Left ventricle myocardium inferior (tissue), 1 donor: ENCODE measurements around the gene UBE2B. TPM values are rescaled to one million over a fixed set of nuclear protein-coding genes. Genes with fewer than 3 reads are reported as not detected.

Experiments
- DNase-seq: peaks from one replicate; pipeline ENCODE4 v3.0.0-alpha.2; 2020
- H3K27ac ChIP-seq: fragments of 200-600 bp; replicated peaks from 2 replicates; pipeline ENCODE4 v1.8.0; 2021
- H3K27me3 ChIP-seq: fragments of 200-600 bp; 2 replicates; pipeline ENCODE4 v1.8.0; 2021; ENCODE audit warnings: low read depth
- H3K36me3 ChIP-seq: fragments of 200-600 bp; 2 replicates; pipeline ENCODE4 v1.8.0; 2021
- H3K4me1 ChIP-seq: fragments of 200-600 bp; 2 replicates; pipeline ENCODE4 v1.8.0; 2021
- H3K4me3 ChIP-seq: fragments of 200-600 bp; 2 replicates; pipeline ENCODE4 v1.8.0; 2021; ENCODE audit warnings: mild to moderate bottlenecking, moderate library complexity
- H3K9me3 ChIP-seq: fragments of 200-600 bp; replicated peaks from 2 replicates; pipeline ENCODE4 v1.8.0; 2021
- CTCF ChIP-seq: fragments of 200-600 bp; IDR thresholded peaks from 2 replicates; pipeline ENCODE4 v1.8.0; 2021; ENCODE audit warnings: antibody characterized with exemption, mild to moderate bottlenecking, borderline replicate concordance
- intact Hi-C: fragments of 100-400 bp; cut with micrococcal nuclease; formaldehyde crosslinking; loops from one replicate; pipeline ENCODE4 v1.11.0; 2022
- total RNA-seq: library from RNA; stranded (reverse); fragmentation: NEBNext Ultra II Directional; extraction: Animal tissue kit (Norgen Biotek cat#: 25700); gene quantifications from one replicate; pipeline ENCODE4 v1.2.1, GENCODE V29; 2021
- donor health status: DM: no; HTN: yes; CAD: no; lungs with severe emphysema.

Gene UBE2B
- total RNA-seq, 1 donor from 2014 or later, result 246 TPM

DNA sequence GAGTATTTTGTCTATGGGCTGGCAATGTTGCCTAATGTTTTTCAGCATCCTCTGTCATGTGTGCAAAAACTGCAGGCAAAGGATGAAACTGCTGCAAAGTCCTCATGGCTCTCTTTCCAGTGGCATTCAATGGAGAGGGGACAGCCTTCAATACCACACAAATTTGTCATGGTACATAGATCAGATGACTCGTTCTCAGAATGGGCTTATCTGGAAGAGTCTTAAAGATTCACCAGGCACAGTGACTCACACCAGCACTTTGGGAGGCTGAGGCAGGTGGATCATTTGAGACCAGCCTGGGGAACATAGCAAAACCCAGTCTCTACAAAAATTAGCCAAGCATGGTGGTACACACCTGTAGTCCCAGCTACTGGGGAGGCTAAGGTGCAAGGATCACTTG is 35.0 kb downstream of the UBE2B start:
- DNase-seq, result no peak
- TF ChIP-seq CTCF, result no peak
- Histone ChIP-seq H3K27me3 (no peaks in the 10 kb centered on the region), H3K36me3 (peaks cover 24% of the 10 kb centered on the region), H3K4me1 (peaks cover 26% of the 10 kb centered on the region), H3K27ac (no peak overlapping the region), H3K9me3 (no peaks in the 10 kb centered on the region), H3K4me3 (no peak overlapping the region)
- intact Hi-C loops, result no loop called here

DNA sequence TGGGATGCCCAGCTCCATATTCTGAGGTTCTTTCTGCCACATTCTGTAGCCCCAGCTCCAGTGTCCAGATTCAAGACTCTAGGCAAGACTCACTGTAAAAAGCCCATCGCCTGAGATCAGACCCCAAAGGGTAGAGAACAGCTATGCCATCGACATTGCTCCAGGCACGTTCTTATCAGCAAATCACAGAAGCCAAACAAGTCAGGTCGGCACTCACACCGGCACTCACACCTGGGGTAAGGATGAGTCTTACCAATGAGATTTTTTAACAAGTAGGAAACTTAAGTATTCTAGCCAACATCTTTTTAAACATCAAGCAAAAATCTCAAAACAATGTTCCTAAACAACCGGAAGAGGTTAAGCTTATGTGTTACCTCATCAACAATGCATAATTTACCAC is 38.0 kb downstream of the UBE2B start:
- Histone ChIP-seq H3K36me3 (peaks cover 14% of the 10 kb centered on the region), H3K27me3 (no peaks in the 10 kb centered on the region), H3K4me3 (no peak overlapping the region), H3K9me3 (no peaks in the 10 kb centered on the region), H3K27ac (no peak overlapping the region), H3K4me1 (peaks cover 44% of the 10 kb centered on the region)
- DNase-seq, result no peak
- no peak for TF ChIP-seq CTCF
- intact Hi-C loops, result no loop called here

DNA sequence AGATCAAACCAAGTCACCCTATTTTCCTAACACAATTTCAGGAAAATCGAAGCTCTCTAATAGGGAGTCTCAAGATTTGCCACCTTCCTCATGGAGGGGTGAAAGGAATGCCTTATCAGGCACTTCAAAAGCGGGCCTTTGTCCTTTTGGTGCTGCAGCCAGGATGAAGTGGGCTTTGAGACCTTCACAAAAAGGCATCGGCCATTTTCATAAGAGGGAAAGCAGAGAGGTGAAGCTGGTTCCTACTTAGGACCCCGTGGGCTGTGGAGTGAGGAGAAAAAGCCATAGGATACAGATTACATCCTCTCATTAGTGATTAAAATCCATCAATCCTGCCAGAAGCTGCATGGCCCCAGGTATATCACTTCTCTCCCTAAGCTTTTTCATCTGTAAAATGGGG is 39.5 kb downstream of the UBE2B start:
- no peak for DNase-seq
- intact Hi-C loops, result loop anchor here (5.0 to 10.0 kb wide), 2 partner anchors 56 to 96 kb away; no protein-coding TSS in a partner anchor
- Histone ChIP-seq H3K4me3 (peak overlapping the region; percentile 88), H3K36me3 (peaks cover 8% of the 10 kb centered on the region), H3K27me3 (no peaks in the 10 kb centered on the region), H3K4me1 (peaks cover 44% of the 10 kb centered on the region), H3K27ac (no peak overlapping the region), H3K9me3 (no peaks in the 10 kb centered on the region)
- no peak for TF ChIP-seq CTCF

DNA sequence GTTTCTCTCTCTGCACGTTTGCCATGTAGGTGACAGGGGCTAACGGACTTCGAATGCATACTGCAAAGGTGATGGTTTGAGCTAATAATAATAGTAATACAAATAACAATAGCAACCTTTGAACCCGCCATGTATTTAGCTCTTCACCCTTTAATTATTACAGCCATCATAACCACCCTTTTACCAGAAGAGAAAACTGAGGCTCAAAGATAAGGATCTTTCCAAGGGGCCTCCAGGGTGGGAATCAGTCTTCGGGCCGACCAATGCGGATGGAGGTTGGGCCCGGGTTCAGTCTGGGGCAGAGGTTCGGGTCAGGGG is 39.8 kb downstream of the UBE2B start:
- no peaks in the 10 kb centered on the region for H3K27me3 ChIP-seq
- no peak for DNase-seq
- H3K36me3 ChIP-seq, result peaks cover 4% of the 10 kb centered on the region
- TF ChIP-seq CTCF, result no peak
- H3K4me3 ChIP-seq, result peak overlapping the region; percentile 88
- intact Hi-C loops, result loop anchor here (5.0 to 10.0 kb wide), 2 partner anchors 56 to 96 kb away; no protein-coding TSS in a partner anchor
- H3K27ac ChIP-seq, result peak overlapping the region; percentile 93
- H3K4me1 ChIP-seq, result peaks cover 44% of the 10 kb centered on the region
- no peaks in the 10 kb centered on the region for H3K9me3 ChIP-seq

DNA sequence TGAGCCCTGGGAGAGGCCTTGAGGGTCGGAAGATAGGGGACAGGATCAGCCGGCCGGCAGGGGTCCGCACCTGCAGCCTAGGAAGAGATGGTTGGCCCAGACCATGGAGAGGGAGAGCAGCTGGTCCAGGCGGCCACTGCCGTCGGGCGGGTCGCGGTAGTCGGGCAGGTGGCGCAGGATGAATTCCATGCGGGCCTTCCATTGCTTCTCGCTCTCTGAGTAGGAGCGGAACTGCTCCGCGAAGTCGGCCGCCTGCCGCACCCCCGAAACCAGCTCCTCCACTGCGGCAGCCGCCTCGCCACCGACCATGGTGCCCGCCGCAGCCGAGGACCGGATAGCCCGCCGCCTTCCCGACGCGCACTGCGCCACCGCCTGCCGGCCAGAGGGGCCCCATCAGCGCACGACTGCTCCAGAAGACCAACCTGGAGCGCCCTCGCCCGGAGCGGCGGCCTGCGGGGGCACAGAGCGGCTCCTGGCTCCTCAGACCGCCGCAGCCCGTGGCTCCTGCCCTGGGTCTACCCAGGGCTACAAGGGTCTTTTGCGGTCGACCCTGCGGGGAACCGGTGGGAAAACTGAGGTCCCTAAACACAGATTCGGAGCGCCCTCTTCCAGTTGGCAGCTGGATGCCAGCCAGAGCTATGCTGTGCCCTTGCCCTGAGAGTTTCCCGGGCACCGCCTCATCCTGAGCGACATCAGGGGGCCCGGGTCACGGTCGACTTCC is 40.3 kb downstream of the UBE2B start, which contains the start of gene CDKN2AIPNL:
Gene CDKN2AIPNL, minus strand, starts transcription at position 336 of the 721 bp plus-strand sequence. Its CDS starts 27 bp downstream, at position 309.
- TF ChIP-seq CTCF, result peak; percentile 86
- intact Hi-C loops, result loop anchor here (5.0 to 10.0 kb wide), 2 partner anchors 56 to 97 kb away; no protein-coding TSS in a partner anchor

More for the DNA sequence above, 40.3 kb downstream of the UBE2B start, which contains the start of gene CDKN2AIPNL:
- H3K27me3 ChIP-seq, result no peaks in the 10 kb centered on the region
- peak within 1 kb of the TSS; percentile 93 for H3K27ac ChIP-seq
- H3K9me3 ChIP-seq, result no peaks in the 10 kb centered on the region
- H3K4me3 ChIP-seq, result peak within 1 kb of the TSS; percentile 88
- peak; percentile 92 for DNase-seq
- H3K4me1 ChIP-seq, result peaks cover 44% of the 10 kb centered on the region
- no peaks in the 10 kb centered on the region for H3K36me3 ChIP-seq
